ENCODE results near the gene UGT1A10. TPM values are rescaled to one million over a fixed set of nuclear protein-coding genes. Genes with fewer than 3 reads are reported as not detected.

Gene UGT1A10
- total RNA-seq, 1 experiment from 2014 or later: not detected

DNA sequence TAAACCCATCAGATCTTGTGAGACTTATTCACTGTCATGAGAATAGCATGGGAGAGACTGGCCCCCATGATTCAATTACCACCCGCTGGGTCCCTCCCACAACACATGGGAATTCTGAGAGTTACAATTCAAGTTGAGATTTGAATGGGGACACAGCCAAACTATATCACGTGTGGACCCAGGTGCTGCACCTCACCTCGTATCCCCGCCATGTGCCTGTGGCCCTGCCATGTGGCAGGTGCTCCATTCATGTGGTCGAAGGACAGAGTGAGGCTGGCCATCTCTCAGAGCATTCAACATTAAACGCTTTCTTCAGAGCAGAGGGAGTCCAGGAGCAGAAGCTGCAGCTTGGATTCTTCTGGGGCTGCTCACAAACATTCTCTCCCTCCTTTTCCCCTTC lies 174.1 kb downstream of the UGT1A10 start:
- TF ChIP-seq, protein P1, sequence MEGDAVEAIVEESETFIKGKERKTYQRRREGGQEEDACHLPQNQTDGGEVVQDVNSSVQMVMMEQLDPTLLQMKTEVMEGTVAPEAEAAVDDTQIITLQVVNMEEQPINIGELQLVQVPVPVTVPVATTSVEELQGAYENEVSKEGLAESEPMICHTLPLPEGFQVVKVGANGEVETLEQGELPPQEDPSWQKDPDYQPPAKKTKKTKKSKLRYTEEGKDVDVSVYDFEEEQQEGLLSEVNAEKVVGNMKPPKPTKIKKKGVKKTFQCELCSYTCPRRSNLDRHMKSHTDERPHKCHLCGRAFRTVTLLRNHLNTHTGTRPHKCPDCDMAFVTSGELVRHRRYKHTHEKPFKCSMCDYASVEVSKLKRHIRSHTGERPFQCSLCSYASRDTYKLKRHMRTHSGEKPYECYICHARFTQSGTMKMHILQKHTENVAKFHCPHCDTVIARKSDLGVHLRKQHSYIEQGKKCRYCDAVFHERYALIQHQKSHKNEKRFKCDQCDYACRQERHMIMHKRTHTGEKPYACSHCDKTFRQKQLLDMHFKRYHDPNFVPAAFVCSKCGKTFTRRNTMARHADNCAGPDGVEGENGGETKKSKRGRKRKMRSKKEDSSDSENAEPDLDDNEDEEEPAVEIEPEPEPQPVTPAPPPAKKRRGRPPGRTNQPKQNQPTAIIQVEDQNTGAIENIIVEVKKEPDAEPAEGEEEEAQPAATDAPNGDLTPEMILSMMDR (conservative IDR thresholded peaks at IDR 0.05; ENCODE audit: low read depth, low read length): no peak
- TF ChIP-seq EZH2 (IDR thresholded peaks at IDR 0.05; ENCODE audit: borderline replicate concordance, low read depth, low read length, poor library complexity, severe bottlenecking): no peak
- no peaks in the 10 kb centered on the region for H3K4me1 ChIP-seq (ENCODE audit: insufficient read depth, low read length, poor library complexity, severe bottlenecking)
- no TSS peak for BruUV-seq (replicated peaks)
- ChIA-PET POLR2A (ENCODE audit: low non-redundant PET) (no interaction called here), CTCF (no interaction called here)
- no peaks in the 10 kb centered on the region for H3K9me3 ChIP-seq (ENCODE audit: low read depth, low read length, poor library complexity, severe bottlenecking)
- no peaks in the 10 kb centered on the region for H3K36me3 ChIP-seq (ENCODE audit: insufficient read depth, low read length, poor library complexity, severe bottlenecking)
- H3K4me3 ChIP-seq (ENCODE audit: low read depth, low read length, poor library complexity, severe bottlenecking): no peak overlapping the region
- no peaks in the 10 kb centered on the region for H3K27me3 ChIP-seq (replicated peaks; ENCODE audit: insufficient read depth, low read depth, low read length, poor library complexity)
- H3K27ac ChIP-seq (ENCODE audit: low read depth, low read length, poor library complexity, severe bottlenecking): no peak overlapping the region
- no peak for DNase-seq (ENCODE audit: low spot score)
- intact Hi-C loops (cut with micrococcal nuclease; ENCODE audit: unreplicated experiment): no loop called here

DNA sequence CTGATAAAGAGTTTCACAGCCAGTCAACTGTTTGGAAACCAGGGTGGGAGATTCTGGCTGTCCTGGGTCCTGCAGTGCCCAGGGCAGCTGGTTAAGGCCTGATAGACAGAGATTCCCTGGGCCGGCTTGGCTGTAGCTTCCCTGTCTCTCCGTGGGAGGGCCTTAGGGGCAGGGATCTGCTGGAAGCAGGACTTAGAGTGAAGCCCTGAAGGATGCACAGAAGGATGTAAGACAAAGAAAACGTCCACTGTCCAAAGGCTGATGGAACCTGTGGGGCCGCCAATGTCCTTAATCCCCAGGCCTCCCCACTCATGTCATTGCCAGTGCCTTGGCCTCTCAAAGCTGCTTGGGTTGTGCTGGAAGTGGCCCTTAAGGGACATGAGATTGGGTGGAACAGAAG lies 174.8 kb downstream of the UGT1A10 start:
- ChIA-PET CTCF (no interaction called here), POLR2A (ENCODE audit: low non-redundant PET) (no interaction called here)
- TF ChIP-seq, protein P1 (conservative IDR thresholded peaks at IDR 0.05; ENCODE audit: low read depth, low read length): no peak
- no peak for TF ChIP-seq EZH2 (IDR thresholded peaks at IDR 0.05; ENCODE audit: borderline replicate concordance, low read depth, low read length, poor library complexity, severe bottlenecking)
- no peak overlapping the region for H3K4me3 ChIP-seq (ENCODE audit: low read depth, low read length, poor library complexity, severe bottlenecking)
- H3K36me3 ChIP-seq (ENCODE audit: insufficient read depth, low read length, poor library complexity, severe bottlenecking): no peaks in the 10 kb centered on the region
- DNase-seq (ENCODE audit: low spot score): no peak
- intact Hi-C loops (cut with micrococcal nuclease; ENCODE audit: unreplicated experiment): no loop called here
- no peaks in the 10 kb centered on the region for H3K9me3 ChIP-seq (ENCODE audit: low read depth, low read length, poor library complexity, severe bottlenecking)
- H3K27ac ChIP-seq (ENCODE audit: low read depth, low read length, poor library complexity, severe bottlenecking): no peak overlapping the region
- no peaks in the 10 kb centered on the region for H3K27me3 ChIP-seq (replicated peaks; ENCODE audit: insufficient read depth, low read depth, low read length, poor library complexity)
- BruUV-seq (replicated peaks): no TSS peak
- H3K4me1 ChIP-seq (ENCODE audit: insufficient read depth, low read length, poor library complexity, severe bottlenecking): no peaks in the 10 kb centered on the region

DNA sequence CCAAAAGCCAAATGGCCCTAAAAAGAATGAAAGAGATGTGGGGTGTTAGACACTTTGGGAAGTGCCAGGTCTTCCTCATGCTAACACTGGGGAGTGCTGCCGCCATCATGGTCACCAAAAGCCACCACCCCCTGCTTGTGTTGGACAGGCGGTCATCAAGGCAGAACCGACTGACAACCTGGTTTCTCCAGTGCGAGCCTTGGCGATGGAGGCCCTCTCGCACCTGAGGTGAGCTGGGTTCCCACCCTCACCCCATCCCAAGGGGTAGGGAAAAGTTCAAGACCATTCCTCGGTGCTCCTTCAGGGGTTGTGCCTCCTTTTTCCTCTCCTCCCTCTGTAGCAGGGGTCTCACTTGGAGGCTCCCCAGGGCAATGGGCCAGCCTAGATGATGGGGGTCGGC lies 175.5 kb downstream of the UGT1A10 start:
- no peak for DNase-seq (ENCODE audit: low spot score)
- ChIA-PET POLR2A (ENCODE audit: low non-redundant PET) (no interaction called here), CTCF (no interaction called here)
- H3K4me1 ChIP-seq (ENCODE audit: insufficient read depth, low read length, poor library complexity, severe bottlenecking): no peaks in the 10 kb centered on the region
- no TSS peak for BruUV-seq (replicated peaks)
- intact Hi-C loops (cut with micrococcal nuclease; ENCODE audit: unreplicated experiment): no loop called here
- no peaks in the 10 kb centered on the region for H3K36me3 ChIP-seq (ENCODE audit: insufficient read depth, low read length, poor library complexity, severe bottlenecking)
- H3K27ac ChIP-seq (ENCODE audit: low read depth, low read length, poor library complexity, severe bottlenecking): no peak overlapping the region
- no peaks in the 10 kb centered on the region for H3K9me3 ChIP-seq (ENCODE audit: low read depth, low read length, poor library complexity, severe bottlenecking)
- H3K27me3 ChIP-seq (replicated peaks; ENCODE audit: insufficient read depth, low read depth, low read length, poor library complexity): no peaks in the 10 kb centered on the region
- H3K4me3 ChIP-seq (ENCODE audit: low read depth, low read length, poor library complexity, severe bottlenecking): no peak overlapping the region
- TF ChIP-seq EZH2 (IDR thresholded peaks at IDR 0.05; ENCODE audit: borderline replicate concordance, low read depth, low read length, poor library complexity, severe bottlenecking): no peak
- TF ChIP-seq, protein P1 (conservative IDR thresholded peaks at IDR 0.05; ENCODE audit: low read depth, low read length): no peak
